IMR-90 (cell line): ENCODE measurements around the gene BET1L. TPM values are rescaled to one million over a fixed set of nuclear protein-coding genes. Genes with fewer than 3 reads are reported as not detected.

Source experiments
- ATAC-seq: fragments of 200-7000 bp; cut with Tn5 transposase; 2 replicates; pipeline ENCODE4 v1.9.1; 2020; ENCODE audit warnings: low read depth, mild to moderate bottlenecking, moderate library complexity
- BruUV-seq: library from RNA; stranded (reverse); fragments of 400-500 nt; replicated peaks from 2 replicates; lab custom pipeline; 2021; lab: Mats Ljungman, UMichigan
- CTCF ChIA-PET: fragments of 300-600 bp; formaldehyde crosslinking; extraction: SDS; loops from one replicate; lab custom pipeline; 2021; ENCODE audit warnings: antibody characterized with exemption; lab: Yijun Ruan, JAX
- POLR2A ChIA-PET: fragments of 300-600 bp; sonication (Branson Sonifier 250); formaldehyde crosslinking; loops from one replicate; lab custom pipeline; 2022; ENCODE audit warnings: antibody characterized with exemption; ENCODE audit not compliant: unreplicated experiment; lab: Charles Lee
- DNase-seq: peaks from one replicate; pipeline ENCODE4 v3.0.0; 2013
- H2AFZ ChIP-seq: replicated peaks from 2 replicates; pipeline ENCODE3; 2013; ENCODE audit warnings: low read length, mild to moderate bottlenecking; ENCODE audit not compliant: poor library complexity
- H2AK5ac ChIP-seq: 2 replicates; pipeline ENCODE4 v1.6.1; 2013; ENCODE audit warnings: low read depth, low read length, inconsistent platforms
- H2AK9ac ChIP-seq: replicated peaks from 2 replicates; pipeline ENCODE3; 2013; ENCODE audit warnings: mild to moderate bottlenecking, low read depth, low read length, moderate library complexity; ENCODE audit not compliant: poor library complexity
- H2BK120ac ChIP-seq: 2 replicates; pipeline ENCODE4 v1.6.1; 2013; ENCODE audit warnings: low read depth, low read length, inconsistent platforms
- H2BK15ac ChIP-seq: 3 replicates; pipeline ENCODE4 v1.6.1; 2013; ENCODE audit warnings: low read depth, low read length, inconsistent platforms
- H2BK20ac ChIP-seq: 2 replicates; pipeline ENCODE4 v1.6.1; 2013; ENCODE audit warnings: low read depth, mild to moderate bottlenecking, inconsistent platforms, low read length, moderate library complexity
- H2BK5ac ChIP-seq: 2 replicates; pipeline ENCODE4 v1.6.1; 2013; ENCODE audit warnings: mild to moderate bottlenecking, low read depth, low read length, inconsistent platforms; ENCODE audit not compliant: poor library complexity, severe bottlenecking
- H3K14ac ChIP-seq: replicated peaks from 2 replicates; pipeline ENCODE4 v1.6.1; 2013; ENCODE audit warnings: low read depth, low read length, inconsistent platforms
- H3K18ac ChIP-seq: 2 replicates; pipeline ENCODE4 v1.6.1; 2013; ENCODE audit warnings: low read depth, low read length, control low read depth
- H3K23ac ChIP-seq: 2 replicates; pipeline ENCODE4 v1.6.1; 2013; ENCODE audit warnings: low read depth, low read length, inconsistent platforms
- H3K27ac ChIP-seq: 2 replicates; pipeline ENCODE4 v1.5.1; 2013; ENCODE audit warnings: mild to moderate bottlenecking, control low read depth, low read length; ENCODE audit not compliant: insufficient read depth
- H3K27me3 ChIP-seq: 2 replicates; pipeline ENCODE4 v1.6.1; 2013; ENCODE audit warnings: low read length; ENCODE audit not compliant: control insufficient read depth, insufficient read depth
- H3K36me3 ChIP-seq: 2 replicates; pipeline ENCODE4 v1.6.1; 2013; ENCODE audit warnings: low read length, mixed read lengths; ENCODE audit not compliant: control insufficient read depth, insufficient read depth
- H3K4ac ChIP-seq: 2 replicates; pipeline ENCODE4 v1.6.1; 2013; ENCODE audit warnings: low read depth, low read length, inconsistent platforms
- H3K4me1 ChIP-seq: 2 replicates; pipeline ENCODE4 v1.6.1; 2013; ENCODE audit warnings: low read length, mixed read lengths; ENCODE audit not compliant: control insufficient read depth, insufficient read depth
- H3K4me2 ChIP-seq: 2 replicates; pipeline ENCODE4 v1.6.1; 2013; ENCODE audit warnings: low read depth, mild to moderate bottlenecking, control low read depth, low read length, moderate library complexity
- H3K4me3 ChIP-seq: 2 replicates; pipeline ENCODE4 v1.5.1; 2013; ENCODE audit warnings: low read depth, mild to moderate bottlenecking, control low read depth, low read length, moderate library complexity; ENCODE audit not compliant: insufficient read depth
- H3K56ac ChIP-seq: 2 replicates; pipeline ENCODE4 v1.6.1; 2013; ENCODE audit warnings: low read length, inconsistent platforms; ENCODE audit not compliant: insufficient read depth; ENCODE audit errors: extremely low read depth
- H3K79me1 ChIP-seq, 2 experiments: 2 replicates each; pipeline ENCODE4 v1.6.1; 2013; ENCODE audit warnings: low read length in 2 of 2, inconsistent platforms in 1 of 2, low read depth in 1 of 2
- H3K9ac ChIP-seq: 2 replicates; pipeline ENCODE4 v1.6.1; 2013; ENCODE audit warnings: low read depth, low read length, control low read depth
- H3K9me1 ChIP-seq: 2 replicates; pipeline ENCODE4 v1.6.1; 2013; ENCODE audit warnings: low read length, inconsistent platforms; ENCODE audit not compliant: insufficient read depth
- H3K9me3 ChIP-seq: 2 replicates; pipeline ENCODE4 v1.6.1; 2013; ENCODE audit warnings: low read length; ENCODE audit not compliant: control insufficient read depth, insufficient read depth
- H4K20me1 ChIP-seq: 2 replicates; pipeline ENCODE4 v1.6.1; 2013; ENCODE audit warnings: low read length, inconsistent platforms; ENCODE audit not compliant: insufficient read depth
- H4K5ac ChIP-seq: 2 replicates; pipeline ENCODE4 v1.6.1; 2013; ENCODE audit warnings: mild to moderate bottlenecking, low read depth, low read length, control low read depth
- H4K8ac ChIP-seq, 2 experiments: 2 replicates each; pipeline ENCODE4 v1.6.1; 2013; ENCODE audit warnings: low read depth in 2 of 2, low read length in 2 of 2, control low read depth in 1 of 2, inconsistent platforms in 1 of 2
- H4K91ac ChIP-seq: 2 replicates; pipeline ENCODE4 v1.6.1; 2013; ENCODE audit warnings: low read depth, low read length, inconsistent platforms; ENCODE audit not compliant: insufficient read depth
- CHD1 ChIP-seq: IDR thresholded peaks from 2 replicates; pipeline ENCODE4 v1.6.1; 2012; ENCODE audit warnings: low read depth, low read length, improper control_type of control experiment
- CTCF ChIP-seq: conservative IDR thresholded peaks from 2 replicates; pipeline ENCODE4 v1.5.1; 2012; ENCODE audit warnings: mild to moderate bottlenecking, low read depth, low read length, improper control_type of control experiment
- ELK1 ChIP-seq: fragments of 150-350 bp; IDR thresholded peaks from 2 replicates; pipeline ENCODE4 v1.6.1; 2016; ENCODE audit warnings: low read depth, mild to moderate bottlenecking, low read length, moderate library complexity, borderline replicate concordance
- FOS ChIP-seq: fragments of 150-350 bp; IDR thresholded peaks from 2 replicates; pipeline ENCODE4 v1.6.1; 2016; ENCODE audit warnings: low read depth, low read length
- MAFK ChIP-seq: IDR thresholded peaks from 2 replicates; pipeline ENCODE4 v1.6.1; 2012; ENCODE audit warnings: low read depth, low read length, improper control_type of control experiment
- MXI1 ChIP-seq: IDR thresholded peaks from 2 replicates; pipeline ENCODE4 v1.6.1; 2012; ENCODE audit warnings: low read depth, mild to moderate bottlenecking, low read length, moderate library complexity, borderline replicate concordance
- POLR2A ChIP-seq: IDR thresholded peaks from 2 replicates; pipeline ENCODE4 v1.6.1; 2012; ENCODE audit warnings: mild to moderate bottlenecking, low read depth, low read length
- RAD21 ChIP-seq: IDR thresholded peaks from 2 replicates; pipeline ENCODE4 v1.6.1; 2012; ENCODE audit warnings: low read length, improper control_type of control experiment
- RCOR1 ChIP-seq: IDR thresholded peaks from 2 replicates; pipeline ENCODE4 v1.6.1; 2012; ENCODE audit warnings: mild to moderate bottlenecking, low read length, improper control_type of control experiment; ENCODE audit not compliant: insufficient replicate concordance
- SMC3 ChIP-seq: fragments of 150-350 bp; IDR thresholded peaks from 2 replicates; pipeline ENCODE4 v1.6.1; 2016; ENCODE audit warnings: low read depth, mild to moderate bottlenecking, antibody characterized with exemption, low read length, moderate library complexity
- USF2 ChIP-seq: fragments of 150-350 bp; IDR thresholded peaks from 2 replicates; pipeline ENCODE4 v1.6.1; 2017; ENCODE audit warnings: mild to moderate bottlenecking, antibody characterized with exemption, low read length, low read depth
- WGBS, 2 experiments: methylation state at CpG; one replicate each; pipeline versions ENCODE4 v1.1.5 to v1.1.7; 2013; ENCODE audit warnings: missing lambda C conversion rate in 2 of 2; ENCODE audit not compliant: insufficient read length in 1 of 2; ENCODE audit errors: extremely low coverage in 2 of 2; 5-methylcytosine and 5-hydroxymethylcytosine counted together
- dilution Hi-C: fragments of 300-500 bp; cut with HindIII; formaldehyde crosslinking; loops from one replicate; pipeline ENCODE4 v1.14.3; 2018; ENCODE audit warnings: low sequenced_read_pairs; ENCODE audit not compliant: unreplicated experiment
- in situ Hi-C: fragments of 300-500 bp; cut with MboI; formaldehyde crosslinking; loops from 3 replicates; pipeline ENCODE4 v1.14.3; 2019; ENCODE audit warnings: low sequenced_read_pairs, inconsistent platforms, mixed read lengths
- intact Hi-C: fragments of 100-400 bp; cut with micrococcal nuclease; formaldehyde crosslinking; loops from 2 replicates; pipeline ENCODE4 v1.10.0; 2022
- polyA plus RNA-seq, 3 experiments: library from polyadenylated mRNA; depleted of rRNA; stranded (reverse); fragments of >200 nt; gene quantifications; 2 replicates each; pipeline ENCODE4 v1.2.3, GENCODE V29; 2012; ENCODE audit warnings: low replicate concordance in 1 of 3
- total RNA-seq: library from RNA; depleted of rRNA; stranded (reverse); fragments of >200 nt; gene quantifications from 2 replicates; pipeline ENCODE4 v1.2.3, GENCODE V29; 2012

Gene BET1L
- total and polyA plus RNA-seq, 2 of the 4 experiments (the other 2 are of a cell fraction) = 10.8 to 90.7 TPM

- TF ChIP-seq CTCF = no peak
- TF ChIP-seq FOS = no peak
- TF ChIP-seq POLR2A = no peak
- TF ChIP-seq RAD21 = no peak
Measured at GRCh38 chr11:230431-230830, 23.2 kb upstream of the BET1L start (continued).

- H2AK9ac ChIP-seq = no peak overlapping the region
- no peak overlapping the region for H4K5ac ChIP-seq
- H3K18ac ChIP-seq = no peak overlapping the region
- ATAC-seq (no peak), DNase-seq (no peak)
- no peak overlapping the region for H2BK15ac ChIP-seq
- no peak overlapping the region for H3K4ac ChIP-seq
- H2AK5ac ChIP-seq = no peak overlapping the region
- POLR2A ChIA-PET = no interaction called here
- CTCF ChIA-PET = interaction anchor here (0.7 kb wide), 1 partner anchor 12 kb away, joined by 3 read pairs; no protein-coding TSS in a partner anchor
- no peaks in the 10 kb centered on the region for H3K9me3 ChIP-seq
- no peak for TF ChIP-seq POLR2A
- TF ChIP-seq USF2 = no peak
- TF ChIP-seq CHD1 = no peak
- no peak for TF ChIP-seq FOS
- TF ChIP-seq SMC3 = no peak
- TF ChIP-seq RAD21 = no peak
- no peak for TF ChIP-seq ELK1
- TF ChIP-seq MXI1 = no peak
- TF ChIP-seq MAFK = no peak
- TF ChIP-seq RCOR1 = no peak
- no peaks in the 10 kb centered on the region for H3K27me3 ChIP-seq
- H3K9me1 ChIP-seq = no peaks in the 10 kb centered on the region
- H3K36me3 ChIP-seq = peaks cover 3% of the 10 kb centered on the region; the same call in 1 of the 2 replicates
- H3K4me3 ChIP-seq = no peak overlapping the region
- peaks cover 8 to 30% of the 10 kb centered on the region in 2 experiments; a peak in 3 of 4 replicates for H3K79me1 ChIP-seq
- H3K4me1 ChIP-seq = peaks cover 3% of the 10 kb centered on the region; the same call in 1 of the 2 replicates
- WGBS, 2 experiments = 67% methylated on average over 2 of the region's 6 CpGs; no CpG with 5 or more reads in 1 of the 2 experiments
- in situ Hi-C loops = loop anchor here (10.0 kb wide), 1 partner anchor 57 kb away; the partner anchor contains the start of gene PGGHG
- no peak overlapping the region for H2AFZ ChIP-seq
- H2BK5ac ChIP-seq = no peak overlapping the region
- H3K4me2 ChIP-seq = no peak overlapping the region
- H4K91ac ChIP-seq = no peak overlapping the region
- dilution Hi-C loops = no loop called here
- H3K27ac ChIP-seq = no peak overlapping the region
- H3K9ac ChIP-seq = no peak overlapping the region
- no peak overlapping the region for H2BK20ac ChIP-seq
- peaks cover 3% of the 10 kb centered on the region; the same call in 1 of the 2 replicates for H4K20me1 ChIP-seq
- no peak overlapping the region for H3K14ac ChIP-seq
- intact Hi-C loops = no loop called here
- no peak overlapping the region for H2BK120ac ChIP-seq
- H4K8ac ChIP-seq = no peak overlapping the region
- H3K23ac ChIP-seq = no peak overlapping the region
- H3K56ac ChIP-seq = no peak overlapping the region
- BruUV-seq = no TSS peak
Measured at GRCh38 chr11:227824-228379, 20.7 kb upstream of the BET1L start.
